CD4-positive, alpha-beta T cell treated with Interleukin-2 at 100 ng/mL for 4 hours (primary cell): ENCODE measurements around the gene NINL.
"Not testable (repeated sequence)": the region's sequence is repeated elsewhere in the genome, so short reads cannot be mapped to it uniquely, and the experiment has no call there.

ENCODE experiments used
- DNase-seq: peaks from one replicate; pipeline ENCODE4 v3.0.0-alpha.2; 2020; ENCODE audit warnings: low spot score

NINL gene

DNA sequence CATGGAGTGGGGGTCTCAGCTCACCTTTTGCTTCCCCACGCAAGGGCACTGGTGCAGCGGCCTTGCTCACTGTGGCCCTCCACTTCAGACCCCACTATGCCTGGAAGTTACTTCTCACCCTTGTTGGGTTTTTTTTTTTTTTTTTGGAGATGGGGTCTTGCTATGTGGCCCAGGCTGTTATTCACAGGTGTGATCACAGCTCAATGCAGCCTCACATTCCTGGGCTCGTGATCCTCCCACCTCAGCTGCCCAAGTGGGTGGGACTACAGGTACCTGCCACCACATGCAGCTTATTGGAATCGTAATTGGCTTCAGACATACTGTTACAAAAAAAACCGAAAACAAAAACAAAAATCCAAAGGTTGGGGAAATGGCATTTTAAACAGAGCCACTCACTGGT lies 32.4 kb downstream of the NINL start:
- no peak for DNase-seq

- DNase-seq, result no peak
Measured at GRCh38 chr20:25551413-25552215, 33.7 kb downstream of the NINL start.

- not testable (repeated sequence) for DNase-seq
Measured at GRCh38 chr20:25550645-25551337, 34.5 kb downstream of the NINL start.

GRCh38 chr20:25549843-25550477 lies 35.4 kb downstream of the NINL start:
- DNase-seq, result no peak

DNA sequence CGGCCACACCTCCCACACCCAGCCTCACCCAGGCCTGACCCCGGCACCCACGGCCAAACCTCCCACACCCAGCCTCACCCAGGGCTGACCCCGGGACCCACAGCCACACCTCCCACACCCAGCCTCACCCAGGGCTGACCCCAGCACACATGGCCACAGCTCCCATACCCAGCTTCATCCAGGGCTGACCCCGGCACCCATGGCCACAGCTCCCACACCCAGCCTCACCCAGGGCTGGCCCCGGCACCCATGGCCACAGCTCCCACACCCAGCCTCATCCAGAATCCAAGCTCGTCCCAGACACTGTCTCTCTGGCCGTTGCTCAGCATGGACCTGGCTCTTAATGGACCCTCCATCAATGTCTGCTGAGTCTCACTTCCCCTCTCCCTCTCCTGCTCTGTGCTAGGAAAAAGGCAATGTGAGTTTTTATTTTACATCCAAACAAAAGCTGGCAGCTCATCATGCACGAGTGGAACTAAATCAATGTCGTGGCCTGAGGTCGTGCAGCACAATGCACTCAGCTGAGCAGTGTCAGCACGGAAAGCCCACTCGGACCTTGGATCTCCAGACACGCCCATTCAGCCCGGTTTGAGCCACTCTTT lies 36.1 kb downstream of the NINL start:
- no peak for DNase-seq

DNA sequence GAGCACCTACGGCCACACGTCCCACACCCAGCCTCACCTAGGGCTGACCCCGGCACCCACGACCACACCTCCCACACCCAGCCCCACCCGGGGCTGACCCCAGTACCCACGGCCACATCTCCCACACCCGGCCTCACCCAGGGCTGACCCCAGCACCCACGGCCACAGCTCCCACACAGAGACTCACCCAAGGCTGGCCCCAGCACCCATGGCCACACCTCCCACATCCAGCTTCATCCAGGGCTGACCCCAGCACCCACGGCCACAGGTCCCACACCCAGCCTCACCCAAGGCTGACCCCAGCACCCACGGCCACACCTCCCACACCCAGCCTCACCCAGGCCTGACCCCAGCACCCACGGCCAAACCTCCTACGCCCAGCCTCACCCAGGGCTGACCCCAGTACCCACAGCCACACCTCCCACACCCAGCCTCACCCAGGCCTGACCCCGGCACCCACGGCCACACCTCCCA lies 36.7 kb downstream of the NINL start:
- DNase-seq, result no peak

- DNase-seq, result no peak
Measured at GRCh38 chr20:25547999-25548398, 37.3 kb downstream of the NINL start.

GRCh38 chr20:25547063-25547462 lies 38.3 kb downstream of the NINL start:
- no peak for DNase-seq

GRCh38 chr20:25546048-25546447 lies 39.3 kb downstream of the NINL start:
- DNase-seq, result no peak

- no peak for DNase-seq
Measured at GRCh38 chr20:25545171-25545570, 40.2 kb downstream of the NINL start.

GRCh38 chr20:25544734-25545133 lies 40.6 kb downstream of the NINL start:
- no peak for DNase-seq

- DNase-seq, result no peak
Measured at GRCh38 chr20:25544311-25544710, 41.0 kb downstream of the NINL start.

DNA sequence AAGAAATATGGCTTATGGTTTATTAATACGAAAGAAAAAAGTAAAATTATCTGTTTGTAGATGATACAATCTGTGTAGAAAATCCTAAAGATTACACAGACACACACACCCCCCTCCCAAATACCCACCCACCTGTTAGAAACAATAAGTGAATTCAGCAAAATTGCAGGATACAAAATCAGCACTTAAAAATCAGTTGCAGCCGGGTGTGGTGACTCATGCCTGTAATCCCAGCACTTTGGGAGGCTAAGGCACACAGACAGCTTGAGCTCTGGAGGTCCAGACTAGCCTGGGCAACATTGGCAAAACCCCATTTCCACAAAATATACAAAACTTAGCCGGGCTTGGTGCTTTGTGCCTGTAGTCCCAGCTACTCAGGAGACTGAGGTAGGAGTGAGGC lies 42.3 kb downstream of the NINL start:
- DNase-seq, result no peak

DNA sequence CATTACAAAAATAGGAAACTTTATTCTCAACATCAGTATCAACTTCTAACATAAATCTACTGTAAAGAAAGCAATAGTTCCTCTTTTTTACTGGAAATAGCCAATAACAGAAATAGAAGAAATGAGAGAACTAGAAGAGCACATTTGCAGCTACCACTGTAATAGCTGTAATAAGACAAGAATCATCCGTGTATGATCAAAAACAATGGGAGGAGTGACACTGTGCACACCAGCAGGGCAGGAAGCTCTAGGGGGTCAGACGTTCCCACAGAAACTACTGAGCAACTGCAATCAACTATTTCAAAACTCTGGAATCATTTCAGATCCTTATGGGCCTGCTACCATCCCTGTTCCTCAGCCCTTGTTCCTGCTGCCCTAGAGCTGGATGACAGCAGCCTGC lies 43.7 kb downstream of the NINL start:
- DNase-seq, result no peak

- DNase-seq, result no peak
Measured at GRCh38 chr20:25539742-25540672, 45.3 kb downstream of the NINL start.

DNA sequence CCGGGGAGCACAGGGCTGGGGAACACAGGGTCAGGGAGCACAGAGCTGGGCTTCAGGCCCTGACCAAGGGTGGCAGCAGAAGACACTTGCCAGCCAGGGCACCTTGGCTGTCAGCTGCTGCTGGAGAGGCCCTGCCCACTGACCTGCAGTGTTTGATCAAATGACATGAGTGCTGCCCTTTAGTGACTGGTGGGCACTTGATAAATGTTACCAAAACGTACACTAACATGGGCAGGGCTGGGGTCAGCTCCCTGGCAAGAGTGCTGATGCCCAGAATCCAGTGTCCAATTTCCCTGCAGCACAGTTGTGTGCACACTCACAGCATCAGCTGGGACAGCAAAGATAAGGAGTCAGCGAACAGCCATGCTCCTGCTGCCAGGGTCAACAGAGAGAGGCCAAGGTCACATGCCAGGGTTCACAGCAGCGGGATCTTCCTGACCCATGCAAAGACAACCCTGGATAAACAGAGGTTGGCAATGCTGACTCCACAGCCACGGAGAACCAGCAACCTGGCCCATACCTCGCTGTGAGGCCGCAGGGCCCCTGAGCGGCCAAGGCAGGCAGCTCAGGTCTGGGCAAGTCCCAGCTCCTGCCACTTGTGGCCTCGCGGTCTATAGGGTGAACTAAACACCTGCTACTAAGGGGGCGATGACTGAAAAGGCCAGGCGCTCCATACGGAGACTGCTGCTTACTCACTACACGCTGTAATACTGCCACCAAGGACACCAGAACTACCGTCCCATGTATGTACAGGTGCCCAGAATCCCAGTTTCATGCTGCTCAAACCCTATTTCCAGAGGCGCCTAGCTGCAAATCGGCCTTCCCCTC lies 46.3 kb downstream of the NINL start:
- no peak for DNase-seq

GRCh38 chr20:25537890-25538289 lies 47.4 kb downstream of the NINL start:
- DNase-seq, result no peak

DNA sequence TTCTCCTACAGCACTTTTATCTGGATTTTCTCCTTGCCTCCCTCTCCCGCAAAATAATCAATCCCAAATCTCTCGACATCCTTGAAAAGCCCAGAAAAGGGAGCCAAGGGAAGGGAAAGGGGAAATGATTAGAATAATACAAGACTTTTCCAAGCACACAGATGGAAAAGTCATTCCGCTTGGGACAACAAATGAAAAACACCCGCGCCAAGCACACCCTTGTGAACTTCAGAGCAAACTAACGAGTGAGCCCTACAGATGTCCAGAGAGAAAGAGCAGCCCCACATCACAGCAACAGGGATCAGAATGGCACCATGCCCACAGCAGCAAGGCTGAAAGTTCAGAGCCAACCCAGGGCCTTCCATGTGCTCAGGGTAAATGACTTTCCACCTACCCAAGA lies 49.6 kb downstream of the NINL start:
- no peak for DNase-seq

- no peak for DNase-seq
Measured at GRCh38 chr20:25534845-25535244, 50.5 kb downstream of the NINL start.

DNA sequence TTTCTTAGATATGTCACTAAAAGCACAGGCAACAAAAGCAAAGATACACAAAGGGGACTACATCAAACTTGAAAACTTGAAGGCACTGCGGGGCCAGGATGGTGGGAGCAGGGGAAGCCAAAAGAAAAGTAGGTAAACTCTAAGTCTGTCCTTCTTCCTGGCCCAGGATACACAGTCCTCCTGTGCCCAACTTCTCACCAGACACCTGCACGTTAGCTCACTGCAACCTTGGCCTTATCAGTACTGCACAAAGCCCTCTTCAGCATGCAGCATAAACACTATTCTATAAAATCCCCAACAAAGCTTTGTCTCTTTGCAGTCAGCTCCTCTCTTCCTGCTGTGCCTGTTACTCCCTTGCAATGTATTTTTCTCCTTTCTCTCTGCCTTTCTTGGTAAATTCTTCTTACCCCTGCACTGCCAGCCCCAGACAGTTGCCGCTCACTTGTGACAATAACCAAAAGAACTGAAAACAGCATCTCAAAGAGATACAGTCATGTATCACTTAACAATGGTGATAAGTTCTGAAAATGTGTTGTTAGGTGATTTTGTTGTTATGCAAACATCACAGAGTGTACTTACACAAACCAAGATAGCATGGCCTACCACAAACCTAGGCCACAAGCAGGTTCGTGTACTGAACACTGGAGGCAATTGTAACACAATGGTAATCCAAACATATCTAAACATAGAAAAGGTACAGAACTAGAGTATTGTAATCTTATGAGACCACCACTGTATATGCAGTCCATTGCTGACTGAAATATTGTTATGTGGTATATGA lies 51.2 kb downstream of the NINL start:
- no peak for DNase-seq
